Mesendoderm (in vitro differentiated cells): ENCODE data around the gene RER1.
"Not testable (repeated sequence)": the region's sequence is repeated elsewhere in the genome, so short reads cannot be mapped to it uniquely, and the experiment has no call there.

Source experiments
- DNase-seq: peaks from one replicate; pipeline ENCODE4 v3.0.0; 2013
- H2AK5ac ChIP-seq: 2 replicates; pipeline ENCODE4 v1.6.1; 2013; ENCODE audit warnings: low read length, inconsistent platforms
- H2BK120ac ChIP-seq: 2 replicates; pipeline ENCODE4 v1.6.1; 2013; ENCODE audit warnings: low read depth, mild to moderate bottlenecking, low read length, moderate library complexity, mixed read lengths
- H2BK15ac ChIP-seq: replicated peaks from 2 replicates; pipeline ENCODE4 v1.6.1; 2013; ENCODE audit warnings: low read depth, mild to moderate bottlenecking, moderate library complexity
- H2BK5ac ChIP-seq: 2 replicates; pipeline ENCODE4 v1.6.1; 2013; ENCODE audit warnings: low read length, inconsistent platforms
- H3K18ac ChIP-seq: 2 replicates; pipeline ENCODE4 v1.6.1; 2013; ENCODE audit warnings: mild to moderate bottlenecking, low read length, mixed read lengths
- H3K23ac ChIP-seq: one replicate; pipeline ENCODE4 v1.6.1; 2013; ENCODE audit warnings: low read length
- H3K27ac ChIP-seq: 2 replicates; pipeline ENCODE4 v1.5.1; 2013; ENCODE audit warnings: low read depth, mild to moderate bottlenecking, inconsistent platforms, low read length, moderate library complexity
- H3K27me3 ChIP-seq: 2 replicates; pipeline ENCODE4 v1.6.1; 2013; ENCODE audit warnings: low read length, control low read depth, mild to moderate bottlenecking, inconsistent platforms; ENCODE audit not compliant: insufficient read depth, poor library complexity
- H3K36me3 ChIP-seq: 2 replicates; pipeline ENCODE4 v1.6.1; 2013; ENCODE audit warnings: low read length, inconsistent platforms; ENCODE audit not compliant: control insufficient read depth, insufficient read depth
- H3K4ac ChIP-seq: one replicate; pipeline ENCODE4 v1.6.1; 2013; ENCODE audit warnings: low read depth, mild to moderate bottlenecking, low read length, moderate library complexity
- H3K4me1 ChIP-seq: 2 replicates; pipeline ENCODE4 v1.6.1; 2013; ENCODE audit warnings: low read depth, low read length, inconsistent platforms; ENCODE audit not compliant: control insufficient read depth
- H3K4me2 ChIP-seq: 2 replicates; pipeline ENCODE4 v1.6.1; 2013; ENCODE audit warnings: low read length
- H3K4me3 ChIP-seq: 2 replicates; pipeline ENCODE4 v1.5.1; 2013; ENCODE audit warnings: mild to moderate bottlenecking, low read length
- H3K56ac ChIP-seq: one replicate; pipeline ENCODE4 v1.6.1; 2013; ENCODE audit warnings: low read length
- H3K79me1 ChIP-seq: 2 replicates; pipeline ENCODE4 v1.6.1; 2013; ENCODE audit warnings: low read length, inconsistent platforms
- H3K79me2 ChIP-seq: 2 replicates; pipeline ENCODE4 v1.6.1; 2013; ENCODE audit warnings: mild to moderate bottlenecking, low read length; ENCODE audit not compliant: control insufficient read depth, insufficient read depth
- H3K9ac ChIP-seq: 2 replicates; pipeline ENCODE4 v1.6.1; 2013; ENCODE audit warnings: low read length, inconsistent platforms
- H4K5ac ChIP-seq: one replicate; pipeline ENCODE4 v1.6.1; 2013; ENCODE audit warnings: low read length
- H4K8ac ChIP-seq: one replicate; pipeline ENCODE4 v1.6.1; 2013; ENCODE audit warnings: low read depth, mild to moderate bottlenecking, control low read depth, low read length, moderate library complexity
- WGBS: extraction: QIAGEN DNeasy Blood & Tissue Kit; methylation state at CpG from one replicate; pipeline ENCODE4 v1.1.7; 2013; ENCODE audit warnings: low lambda C conversion rate, missing lambda C conversion rate; ENCODE audit not compliant: insufficient coverage; ENCODE audit errors: extremely low coverage; 5-methylcytosine and 5-hydroxymethylcytosine counted together

RER1 gene

DNA sequence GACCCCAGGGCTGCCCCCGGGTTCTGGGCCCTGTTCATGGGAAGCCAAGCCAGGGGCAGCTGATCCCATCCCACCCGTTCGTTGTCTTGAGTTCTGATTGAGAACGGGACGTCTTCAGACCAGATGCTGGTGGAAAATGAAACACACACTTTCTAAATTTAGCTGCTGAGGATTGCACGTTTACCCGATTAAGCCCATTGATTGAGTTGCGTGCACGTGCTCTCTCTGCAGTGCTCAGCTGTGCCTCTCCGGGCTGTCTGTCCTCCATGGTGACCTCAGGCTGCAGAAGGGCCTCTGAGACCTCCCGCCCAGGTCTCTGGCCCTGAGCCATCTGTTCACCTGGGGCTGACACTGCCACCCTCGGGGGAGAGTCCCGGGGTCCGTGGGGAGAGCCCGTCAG lies 47.7 kb downstream of the RER1 start:
- no peak overlapping the region for H3K56ac ChIP-seq
- no peak overlapping the region for H2AK5ac ChIP-seq
- WGBS: no CpG with 5 or more reads among the region's 15 CpGs
- H3K79me1 ChIP-seq: no peaks in the 10 kb centered on the region
- no peak overlapping the region for H3K18ac ChIP-seq
- H3K9ac ChIP-seq: no peak overlapping the region
- peaks cover 12% of the 10 kb centered on the region for H3K27me3 ChIP-seq
- no peak overlapping the region for H2BK5ac ChIP-seq
- no peak overlapping the region for H3K4me3 ChIP-seq
- H3K4me1 ChIP-seq: no peaks in the 10 kb centered on the region
- H4K5ac ChIP-seq: no peak overlapping the region
- H2BK120ac ChIP-seq: no peak overlapping the region
- no peak overlapping the region for H3K27ac ChIP-seq
- no peak overlapping the region for H3K4me2 ChIP-seq
- no peak overlapping the region for H3K23ac ChIP-seq
- no peak overlapping the region for H3K4ac ChIP-seq
- no peak overlapping the region for H4K8ac ChIP-seq
- no peak overlapping the region for H2BK15ac ChIP-seq
- no peak for DNase-seq
- H3K36me3 ChIP-seq: no peaks in the 10 kb centered on the region
- H3K79me2 ChIP-seq: no peaks in the 10 kb centered on the region

DNA sequence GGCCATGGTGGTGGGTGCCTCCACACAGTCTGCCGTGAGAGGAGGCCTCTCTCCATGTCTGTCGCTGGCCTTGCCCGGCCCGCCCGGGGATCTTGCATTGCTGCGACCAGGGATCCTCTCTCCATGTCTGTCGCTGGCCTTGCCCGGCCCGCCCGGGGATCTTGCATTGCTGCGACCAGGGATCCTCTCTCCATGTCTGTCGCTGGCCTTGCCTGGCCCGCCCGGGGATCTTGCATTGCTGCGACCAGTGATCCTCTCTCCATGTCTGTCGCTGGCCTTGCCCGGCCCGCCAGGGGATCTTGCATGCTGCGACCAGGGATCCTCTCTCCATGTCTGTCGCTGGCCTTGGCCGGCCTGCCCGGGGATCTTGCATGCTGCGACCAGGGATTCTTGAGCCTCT lies 48.7 kb downstream of the RER1 start:
- H3K18ac ChIP-seq, H3K36me3 ChIP-seq, H2BK5ac ChIP-seq, H2BK120ac ChIP-seq, H4K8ac ChIP-seq, H3K4me2 ChIP-seq, H3K56ac ChIP-seq, H2AK5ac ChIP-seq, H3K79me1 ChIP-seq, H3K27ac ChIP-seq, H4K5ac ChIP-seq, DNase-seq, H3K79me2 ChIP-seq, H2BK15ac ChIP-seq, H3K4me1 ChIP-seq, H3K4me3 ChIP-seq, H3K9ac ChIP-seq, H3K4ac ChIP-seq, H3K23ac ChIP-seq: not testable (repeated sequence)
- no CpG with 5 or more reads among the region's 23 CpGs for WGBS
- peaks cover 13% of the 10 kb centered on the region for H3K27me3 ChIP-seq

DNA sequence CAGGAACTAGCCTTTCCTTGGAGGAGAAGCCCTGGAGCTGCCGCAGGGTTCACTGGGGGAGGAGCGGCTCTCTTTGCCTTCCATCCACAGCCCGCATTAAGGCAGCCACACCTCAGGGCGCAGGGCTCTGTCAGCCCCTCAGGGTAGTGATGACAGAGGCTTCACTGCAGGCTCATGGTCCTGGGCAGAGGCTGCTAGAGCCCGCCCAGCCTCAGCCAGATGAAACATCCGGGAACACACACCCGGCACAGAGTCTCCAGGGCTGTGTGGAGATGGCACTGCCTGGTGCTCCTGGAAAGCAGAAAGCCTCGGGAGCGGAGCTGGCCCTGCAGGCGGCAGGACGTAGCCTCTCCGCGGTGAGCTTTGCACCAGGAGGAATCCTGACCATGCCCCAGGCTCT lies 50.1 kb downstream of the RER1 start:
- no peak for DNase-seq
- no CpG with 5 or more reads among the region's 13 CpGs for WGBS

DNA sequence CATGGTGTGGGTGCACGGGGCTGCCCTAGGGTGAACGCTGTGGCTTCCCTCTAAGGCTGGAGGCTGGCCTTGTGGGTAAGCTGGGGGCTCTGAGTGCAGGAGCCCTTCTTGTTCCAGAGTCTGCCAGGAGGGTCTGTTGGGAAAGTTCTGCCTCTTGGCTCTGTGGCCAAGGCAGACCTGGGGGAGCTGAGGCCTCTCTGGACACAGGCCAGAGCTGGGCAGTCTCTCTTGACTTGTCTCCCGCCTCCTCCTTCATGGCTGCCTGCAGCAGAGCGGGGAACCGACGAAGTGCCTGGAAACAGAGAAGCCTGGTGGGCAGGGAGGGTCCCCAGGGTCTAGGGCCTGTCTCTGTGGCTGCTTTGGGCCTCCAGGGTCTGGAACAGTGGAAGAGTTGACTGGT lies 51.0 kb downstream of the RER1 start:
- Histone ChIP-seq H2BK15ac (no peak overlapping the region), H3K9ac (no peak overlapping the region), H2BK120ac (no peak overlapping the region), H3K18ac (no peak overlapping the region), H3K4me3 (no peak overlapping the region), H3K4ac (no peak overlapping the region), H2BK5ac (no peak overlapping the region), H3K79me2 (no peaks in the 10 kb centered on the region), H3K27me3 (peaks cover 13% of the 10 kb centered on the region), H2AK5ac (no peak overlapping the region), H3K27ac (no peak overlapping the region), H4K5ac (no peak overlapping the region), H4K8ac (no peak overlapping the region), H3K56ac (no peak overlapping the region), H3K36me3 (no peaks in the 10 kb centered on the region), H3K4me1 (no peaks in the 10 kb centered on the region), H3K79me1 (no peaks in the 10 kb centered on the region), H3K4me2 (no peak overlapping the region), H3K23ac (no peak overlapping the region)
- DNase-seq: no peak
- WGBS: no CpG with 5 or more reads among the region's 6 CpGs

More for the DNA sequence above, 50.1 kb downstream of the RER1 start:
- H3K36me3 ChIP-seq: no peaks in the 10 kb centered on the region
- no peak overlapping the region for H2AK5ac ChIP-seq
- H3K23ac ChIP-seq: no peak overlapping the region
- no peak overlapping the region for H3K27ac ChIP-seq
- H2BK5ac ChIP-seq: no peak overlapping the region
- no peaks in the 10 kb centered on the region for H3K79me2 ChIP-seq
- no peaks in the 10 kb centered on the region for H3K4me1 ChIP-seq
- no peak overlapping the region for H4K8ac ChIP-seq
- H2BK15ac ChIP-seq: no peak overlapping the region
- H3K4me3 ChIP-seq: no peak overlapping the region
- no peak overlapping the region for H3K9ac ChIP-seq
- no peak overlapping the region for H3K4me2 ChIP-seq
- H3K18ac ChIP-seq: no peak overlapping the region
- no peak overlapping the region for H4K5ac ChIP-seq
- H3K27me3 ChIP-seq: peaks cover 13% of the 10 kb centered on the region
- no peak overlapping the region for H3K4ac ChIP-seq
- no peak overlapping the region for H3K56ac ChIP-seq
- no peaks in the 10 kb centered on the region for H3K79me1 ChIP-seq
- no peak overlapping the region for H2BK120ac ChIP-seq

DNA sequence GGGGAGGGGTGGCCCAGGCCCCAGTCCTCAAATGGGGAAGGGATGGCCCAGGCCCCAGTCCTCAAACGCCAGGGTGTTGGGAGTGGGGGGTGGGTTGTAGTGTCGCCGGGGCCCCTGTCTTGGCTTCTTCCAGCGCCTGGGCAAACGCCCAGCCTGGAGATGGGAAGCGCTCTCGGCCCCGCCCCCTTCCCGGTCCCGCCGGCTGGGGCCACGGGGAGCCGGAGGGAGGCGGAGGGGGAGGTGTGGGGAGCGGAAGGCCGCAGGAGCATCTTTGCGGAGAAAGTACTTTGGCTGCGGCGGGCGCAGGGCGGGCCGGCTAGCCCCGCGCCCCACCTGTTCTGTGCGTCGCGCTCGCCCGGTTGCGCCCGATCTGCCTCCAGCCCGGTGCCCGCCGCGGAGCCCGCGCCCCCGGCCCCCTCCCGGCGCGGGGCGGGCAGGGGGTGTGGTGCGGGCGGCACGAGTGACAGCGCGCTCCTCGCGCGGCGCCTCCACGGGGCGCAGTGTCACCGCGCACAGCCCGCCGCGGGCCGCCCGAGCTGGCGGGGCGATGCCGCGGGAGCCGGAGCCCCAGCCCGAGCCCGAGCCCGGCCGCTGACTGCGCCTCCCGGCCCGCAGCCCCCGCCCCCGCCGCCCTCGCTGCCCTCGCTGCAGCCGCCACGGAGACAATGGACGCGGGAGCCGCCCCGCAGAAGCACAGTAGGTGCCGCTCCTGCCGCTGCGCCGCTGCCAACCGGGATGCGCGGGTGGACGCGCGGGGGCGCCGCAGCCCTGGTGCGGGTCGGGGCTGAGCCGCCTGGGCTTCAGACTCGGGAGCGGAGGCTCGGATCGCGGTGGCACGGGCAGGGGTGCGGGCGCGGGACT lies 51.9 kb downstream of the RER1 start:
- Histone ChIP-seq H2BK120ac (no peak overlapping the region), H3K79me2 (no peaks in the 10 kb centered on the region), H3K9ac (no peak overlapping the region), H3K36me3 (no peaks in the 10 kb centered on the region), H3K4me2 (no peak overlapping the region), H3K4me3 (no peak overlapping the region), H3K23ac (no peak overlapping the region), H3K27me3 (peaks cover 13% of the 10 kb centered on the region), H3K4me1 (no peaks in the 10 kb centered on the region), H3K79me1 (no peaks in the 10 kb centered on the region), H3K4ac (no peak overlapping the region), H3K18ac (no peak overlapping the region), H2BK15ac (no peak overlapping the region), H3K27ac (no peak overlapping the region), H4K5ac (no peak overlapping the region), H2AK5ac (no peak overlapping the region), H2BK5ac (no peak overlapping the region), H4K8ac (no peak overlapping the region), H3K56ac (no peak overlapping the region)
- WGBS: no CpG with 5 or more reads among the region's 107 CpGs
- DNase-seq: no peak

DNA sequence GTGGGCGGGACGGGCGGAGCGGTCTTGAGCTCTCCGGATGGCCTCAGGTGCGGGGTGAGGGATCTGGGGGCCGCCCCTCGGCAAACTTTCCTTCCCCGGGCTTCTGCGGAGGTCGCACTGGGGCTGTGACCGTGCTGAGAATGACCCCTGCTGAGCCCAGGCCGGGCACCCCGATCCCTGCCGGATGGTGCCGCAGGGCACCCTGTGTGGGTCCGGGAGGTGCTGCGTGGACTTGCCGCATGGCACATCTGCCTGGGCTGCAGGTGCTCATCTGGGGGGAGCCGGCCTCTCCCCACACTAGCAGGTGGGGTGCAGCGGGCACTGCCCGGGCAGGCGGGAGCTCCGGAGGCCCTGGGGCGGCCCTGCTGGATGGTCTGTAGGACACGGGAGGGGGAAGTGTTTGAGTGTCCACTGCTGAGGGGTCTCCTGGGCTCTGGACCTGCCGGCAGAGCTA lies 52.5 kb downstream of the RER1 start:
- no peaks in the 10 kb centered on the region for H3K79me1 ChIP-seq
- DNase-seq: no peak
- no peaks in the 10 kb centered on the region for H3K79me2 ChIP-seq
- H2BK15ac ChIP-seq: no peak overlapping the region
- no peak overlapping the region for H3K4ac ChIP-seq
- no peak overlapping the region for H2AK5ac ChIP-seq
- no peak overlapping the region for H3K18ac ChIP-seq
- no CpG with 5 or more reads among the region's 27 CpGs for WGBS
- H4K5ac ChIP-seq: no peak overlapping the region
- no peak overlapping the region for H3K4me2 ChIP-seq
- H3K9ac ChIP-seq: no peak overlapping the region
- no peaks in the 10 kb centered on the region for H3K4me1 ChIP-seq
- peaks cover 13% of the 10 kb centered on the region for H3K27me3 ChIP-seq
- no peak overlapping the region for H2BK120ac ChIP-seq
- no peak overlapping the region for H3K23ac ChIP-seq
- H3K27ac ChIP-seq: no peak overlapping the region
- no peak overlapping the region for H3K56ac ChIP-seq
- H3K36me3 ChIP-seq: no peaks in the 10 kb centered on the region
- no peak overlapping the region for H3K4me3 ChIP-seq
- no peak overlapping the region for H4K8ac ChIP-seq
- no peak overlapping the region for H2BK5ac ChIP-seq
